DND-41 (cell line): Measurements from ENCODE around the gene GLIPR2.

Experiments used
- EZH2 ChIP-seq: IDR thresholded peaks from 3 replicates; pipeline ENCODE4 v1.6.1; 2012; ENCODE audit warnings: borderline replicate concordance, low read depth, mild to moderate bottlenecking, moderate library complexity, low read length, inconsistent platforms; ENCODE audit not compliant: severe bottlenecking
- TF ChIP-seq, protein P1 (sequence below): IDR thresholded peaks from 2 replicates; pipeline ENCODE4 v1.5.1; 2012; ENCODE audit warnings: borderline replicate concordance, low read length, moderate library complexity, mild to moderate bottlenecking; ENCODE audit not compliant: poor library complexity, severe bottlenecking; ENCODE audit errors: extremely low read depth

DNA sequence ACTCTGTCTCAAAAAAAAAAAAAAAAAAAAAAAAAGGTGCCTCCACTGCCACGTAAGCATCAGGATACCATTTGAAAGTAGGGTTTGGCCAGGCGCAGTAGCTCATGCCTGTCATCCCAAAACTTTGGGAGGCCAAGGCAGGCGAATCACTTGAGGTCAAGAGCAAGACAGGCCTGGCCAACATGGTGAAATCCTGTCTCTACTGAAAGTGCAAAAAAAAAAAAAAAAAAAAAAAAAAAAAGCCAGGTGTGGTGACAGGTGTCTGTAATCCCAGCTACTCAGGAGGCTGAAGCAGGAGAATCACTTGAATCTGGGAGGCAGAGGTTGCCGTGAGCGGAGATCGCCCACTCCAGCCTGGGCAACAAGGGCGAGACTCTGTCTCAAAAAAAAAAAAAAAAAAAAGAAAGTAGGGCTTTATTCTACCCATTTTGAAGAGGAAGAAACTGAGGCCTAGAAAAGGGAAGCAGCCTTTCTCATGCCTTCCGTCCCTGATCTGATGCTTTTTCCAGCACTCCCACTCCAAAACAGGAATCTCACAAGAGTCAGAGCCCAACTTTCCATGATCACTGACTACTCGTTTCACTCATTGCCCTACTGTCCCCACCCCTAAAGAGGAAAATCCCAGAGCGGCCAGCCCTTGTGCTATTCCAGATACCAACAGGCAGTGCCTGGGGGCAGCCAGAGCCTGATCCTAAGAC lies 16.4 kb downstream of the GLIPR2 start:
- TF ChIP-seq, protein P1, sequence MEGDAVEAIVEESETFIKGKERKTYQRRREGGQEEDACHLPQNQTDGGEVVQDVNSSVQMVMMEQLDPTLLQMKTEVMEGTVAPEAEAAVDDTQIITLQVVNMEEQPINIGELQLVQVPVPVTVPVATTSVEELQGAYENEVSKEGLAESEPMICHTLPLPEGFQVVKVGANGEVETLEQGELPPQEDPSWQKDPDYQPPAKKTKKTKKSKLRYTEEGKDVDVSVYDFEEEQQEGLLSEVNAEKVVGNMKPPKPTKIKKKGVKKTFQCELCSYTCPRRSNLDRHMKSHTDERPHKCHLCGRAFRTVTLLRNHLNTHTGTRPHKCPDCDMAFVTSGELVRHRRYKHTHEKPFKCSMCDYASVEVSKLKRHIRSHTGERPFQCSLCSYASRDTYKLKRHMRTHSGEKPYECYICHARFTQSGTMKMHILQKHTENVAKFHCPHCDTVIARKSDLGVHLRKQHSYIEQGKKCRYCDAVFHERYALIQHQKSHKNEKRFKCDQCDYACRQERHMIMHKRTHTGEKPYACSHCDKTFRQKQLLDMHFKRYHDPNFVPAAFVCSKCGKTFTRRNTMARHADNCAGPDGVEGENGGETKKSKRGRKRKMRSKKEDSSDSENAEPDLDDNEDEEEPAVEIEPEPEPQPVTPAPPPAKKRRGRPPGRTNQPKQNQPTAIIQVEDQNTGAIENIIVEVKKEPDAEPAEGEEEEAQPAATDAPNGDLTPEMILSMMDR: no peak
- TF ChIP-seq EZH2: no peak
